K562 (cell line): ENCODE results near the gene PPIP5K2. TPM values are rescaled to one million over a fixed set of nuclear protein-coding genes. Genes with fewer than 3 reads are reported as not detected.

ENCODE experiments used
- ATAC-seq: fragments of 200-7000 bp; cut with Tn5 transposase; 3 replicates; pipeline ENCODE4 v1.9.1; 2020; ENCODE audit warnings: moderate library complexity
- BruUV-seq: library from RNA; stranded (reverse); fragments of 400-500 nt; replicated peaks from 2 replicates; lab custom pipeline; 2021; lab: Mats Ljungman, UMichigan
- CTCF ChIA-PET: fragments of 300-600 bp; formaldehyde crosslinking; extraction: SDS; loops from one replicate; lab custom pipeline; 2021; ENCODE audit warnings: low intra/inter-chr PET ratio; lab: Yijun Ruan, JAX
- POLR2A ChIA-PET: fragments of 300-600, 350-650 bp; sonication (Branson Sonifier 250); formaldehyde crosslinking; extraction: SDS; loops from one replicate; lab custom pipeline; 2021; ENCODE audit warnings: antibody characterized with exemption, inconsistent platforms; lab: Yijun Ruan, JAX
- DNase-seq, 4 experiments: peaks; one replicate each; pipeline versions ENCODE4 v3.0.0 to v3.0.0-alpha.2; 2011 to 2018; ENCODE audit warnings: low spot score in 3 of 4, mixed read lengths in 3 of 4; ENCODE audit errors: extremely low read depth in 1 of 4
- FAIRE-seq: peaks from 2 replicates; lab custom pipeline; 2011; peaks lifted over from hg19 to GRCh38; lab: Jason Lieb, UNC
- H2AFZ ChIP-seq: 2 replicates; pipeline ENCODE4 v1.6.0; 2011; ENCODE audit warnings: low read depth, low read length, control low read depth, inconsistent platforms
- H3K27ac ChIP-seq: fragments of 200-600 bp; 3 replicates; pipeline ENCODE4 v1.8.0; 2011; ENCODE audit warnings: low read depth, mild to moderate bottlenecking, control low read depth, inconsistent platforms, low read length, moderate library complexity, mixed read lengths; ENCODE audit errors: extremely low read depth
- H3K27me3 ChIP-seq, 2 experiments: fragments of 300-600 bp in 1 of 2; 2 replicates in 1 of 2; 3 replicates in 1 of 2; pipeline versions ENCODE4 v1.6.0 to v1.8.0; 2011; ENCODE audit warnings: inconsistent platforms in 2 of 2, low read length in 2 of 2, mild to moderate bottlenecking in 1 of 2, mixed read lengths in 1 of 2, moderate library complexity in 1 of 2; ENCODE audit not compliant: control insufficient read depth in 2 of 2, insufficient read depth in 2 of 2
- H3K36me3 ChIP-seq: fragments of 300-600 bp; 3 replicates; pipeline ENCODE4 v1.8.0; 2011; ENCODE audit warnings: mild to moderate bottlenecking, low read length, inconsistent platforms; ENCODE audit not compliant: control insufficient read depth, insufficient read depth
- H3K4me1 ChIP-seq, 2 experiments: fragments of 200-600 bp in 1 of 2; replicated peaks in 1 of 2; 2 replicates in 1 of 2; 3 replicates in 1 of 2; pipeline versions ENCODE4 v1.5.1 to v1.8.0; 2011; ENCODE audit warnings: inconsistent platforms in 2 of 2, low read length in 2 of 2, mild to moderate bottlenecking in 1 of 2, mixed read lengths in 1 of 2, moderate library complexity in 1 of 2; ENCODE audit not compliant: control insufficient read depth in 2 of 2, insufficient read depth in 2 of 2
- H3K4me2 ChIP-seq: 2 replicates; pipeline ENCODE4 v1.6.1; 2011; ENCODE audit warnings: low read length, control low read depth, inconsistent platforms, mixed read lengths; ENCODE audit not compliant: insufficient read depth
- H3K4me3 ChIP-seq: fragments of 200-600 bp; sonication (generic), shearing (Covaris generic); 2 replicates; pipeline ENCODE4 v1.5.1; 2016; ENCODE audit warnings: control low read depth, inconsistent platforms
- H3K79me2 ChIP-seq: fragments of 200-600 bp; 3 replicates; pipeline ENCODE4 v1.8.0; 2011; ENCODE audit warnings: low read length, inconsistent platforms; ENCODE audit not compliant: control insufficient read depth, insufficient read depth
- H3K9ac ChIP-seq, 2 experiments: 2 replicates each; pipeline versions ENCODE4 v1.6.0 to v1.6.1; 2011; ENCODE audit warnings: low read depth in 2 of 2, low read length in 2 of 2, control low read depth in 1 of 2, inconsistent platforms in 1 of 2, mild to moderate bottlenecking in 1 of 2, mixed read lengths in 1 of 2; ENCODE audit not compliant: insufficient read depth in 1 of 2
- H3K9me1 ChIP-seq: one replicate; pipeline ENCODE4 v1.6.0; 2011; ENCODE audit warnings: inconsistent platforms, mild to moderate bottlenecking, low read length, moderate library complexity; ENCODE audit not compliant: control insufficient read depth, insufficient read depth
- H3K9me3 ChIP-seq: replicated peaks from 2 replicates; pipeline ENCODE4 v1.5.1; 2011; ENCODE audit warnings: low read depth, low read length, inconsistent platforms; ENCODE audit not compliant: control insufficient read depth, insufficient read depth
- H4K20me1 ChIP-seq: replicated peaks from 2 replicates; pipeline ENCODE4 v1.6.1; 2011; ENCODE audit warnings: low read length, inconsistent platforms, mixed read lengths; ENCODE audit not compliant: control insufficient read depth, insufficient read depth
- ARID2 ChIP-seq: fragments of 450-650 bp; IDR thresholded peaks from 2 replicates; pipeline ENCODE4 v1.6.1; 2017; ENCODE audit warnings: antibody characterized with exemption, mild to moderate bottlenecking
- BHLHE40 ChIP-seq: IDR thresholded peaks from 2 replicates; pipeline ENCODE4 v1.6.1; 2011; ENCODE audit warnings: low read length, improper control_type of control experiment
- CC2D1A ChIP-seq: fragments of 450-650 bp; IDR thresholded peaks from 2 replicates; pipeline ENCODE4 v1.6.1; 2017; ENCODE audit warnings: mild to moderate bottlenecking
- ELF1 ChIP-seq: fragments of 200-800 bp; sonication (Bioruptor generic); IDR thresholded peaks from 2 replicates; pipeline ENCODE4 v1.6.1; 2016; ENCODE audit warnings: missing genetic modification characterization, missing compliant biosample characterization
- L3MBTL2 ChIP-seq: fragments of 450-650 bp; IDR thresholded peaks from 2 replicates; pipeline ENCODE4 v1.6.1; 2016; ENCODE audit warnings: mild to moderate bottlenecking, moderate library complexity
- MYNN ChIP-seq, 2 experiments: sonication (generic); formaldehyde crosslinking in 1 of 2; IDR thresholded peaks; 2 replicates each; pipeline versions ENCODE4 v1.5.0 to v1.6.1; 2016 to 2020; ENCODE audit warnings: antibody characterized with exemption in 1 of 2, missing genetic modification reagents in 1 of 2
- RAD21 ChIP-seq, 2 experiments: fragments of 250-450 bp in 1 of 2; fragments of 450-650 bp in 1 of 2; sonication (Bioruptor Pico) in 1 of 2; formaldehyde crosslinking in 1 of 2; IDR thresholded peaks in 1 of 2; conservative IDR thresholded peaks in 1 of 2; 2 replicates each; pipeline versions ENCODE4 v1.4.0 to v1.8.0; 2020 to 2022; ENCODE audit warnings: mild to moderate bottlenecking in 2 of 2, moderate library complexity in 1 of 2
- SMC3 ChIP-seq: conservative IDR thresholded peaks from 2 replicates; pipeline ENCODE4 v1.6.1; 2011; ENCODE audit warnings: low read depth, low read length, improper control_type of control experiment; ENCODE audit not compliant: insufficient read depth
- WGBS: fragments of 100-300 bp; shearing (Covaris generic); methylation state at CpG from one replicate; pipeline ENCODE4 v1.1.6; 2016; ENCODE audit warnings: low coverage, mixed read lengths; ENCODE audit not compliant: insufficient coverage; ENCODE audit errors: missing lambda C conversion rate; 5-methylcytosine and 5-hydroxymethylcytosine counted together
- in situ Hi-C: fragments of 300-500 bp; cut with MboI; formaldehyde crosslinking; loops from 4 replicates; pipeline ENCODE4 v1.15.0; 2018; ENCODE audit warnings: inconsistent platforms, mixed read lengths
- intact Hi-C: fragments of 100-400 bp; cut with micrococcal nuclease; formaldehyde crosslinking; loops from 2 replicates; pipeline ENCODE4 v1.14.2; 2022
- polyA plus RNA-seq, 8 experiments: library from polyadenylated mRNA; depleted of rRNA in 4 of 8; stranded (reverse) in 5 of 8; unstranded in 3 of 8; fragments of >200 nt; fragmentation: Nextera tagmentation in 2 of 8; fragmentation: Illumina TruSeq in 1 of 8; extraction: Ambion mirVana in 2 of 8; extraction: Trizol in 1 of 8; gene quantifications; 2 replicates each; pipeline versions ENCODE4 v1.2.1 to v1.2.3, GENCODE V29; 2011 to 2014; ENCODE audit warnings: inconsistent platforms in 1 of 8, missing spikeins in 1 of 8
- total RNA-seq, 7 experiments: library from RNA; depleted of rRNA in 6 of 7; stranded (reverse); fragments of >200 nt in 6 of 7; fragmentation: Illumina TruSeq in 2 of 7; extraction: Trizol in 2 of 7; gene quantifications; 2 replicates each; pipeline versions ENCODE4 v1.2.1 to v1.2.3, GENCODE V29; 2011 to 2021; ENCODE audit warnings: low replicate concordance in 1 of 7
- TF ChIP-seq, protein P1 (sequence below), 2 experiments: fragments of 450-650 bp; conservative IDR thresholded peaks; 2 replicates each; pipeline ENCODE4 v1.6.1; 2017; ENCODE audit warnings: mild to moderate bottlenecking in 2 of 2, moderate library complexity in 2 of 2
- TF ChIP-seq, protein P2 (sequence below): sonication (generic); formaldehyde crosslinking; IDR thresholded peaks from 2 replicates; pipeline ENCODE4 v1.8.1; 2023; ENCODE audit warnings: missing genetic modification reagents, mild to moderate bottlenecking, borderline replicate concordance

PPIP5K2 gene
- total and polyA plus RNA-seq, 9 of the 15 experiments (the other 6 are each of a cell fraction or from before 2014, with no cell fraction given) = 39.4 to 150 (median 99.1) TPM

DNA sequence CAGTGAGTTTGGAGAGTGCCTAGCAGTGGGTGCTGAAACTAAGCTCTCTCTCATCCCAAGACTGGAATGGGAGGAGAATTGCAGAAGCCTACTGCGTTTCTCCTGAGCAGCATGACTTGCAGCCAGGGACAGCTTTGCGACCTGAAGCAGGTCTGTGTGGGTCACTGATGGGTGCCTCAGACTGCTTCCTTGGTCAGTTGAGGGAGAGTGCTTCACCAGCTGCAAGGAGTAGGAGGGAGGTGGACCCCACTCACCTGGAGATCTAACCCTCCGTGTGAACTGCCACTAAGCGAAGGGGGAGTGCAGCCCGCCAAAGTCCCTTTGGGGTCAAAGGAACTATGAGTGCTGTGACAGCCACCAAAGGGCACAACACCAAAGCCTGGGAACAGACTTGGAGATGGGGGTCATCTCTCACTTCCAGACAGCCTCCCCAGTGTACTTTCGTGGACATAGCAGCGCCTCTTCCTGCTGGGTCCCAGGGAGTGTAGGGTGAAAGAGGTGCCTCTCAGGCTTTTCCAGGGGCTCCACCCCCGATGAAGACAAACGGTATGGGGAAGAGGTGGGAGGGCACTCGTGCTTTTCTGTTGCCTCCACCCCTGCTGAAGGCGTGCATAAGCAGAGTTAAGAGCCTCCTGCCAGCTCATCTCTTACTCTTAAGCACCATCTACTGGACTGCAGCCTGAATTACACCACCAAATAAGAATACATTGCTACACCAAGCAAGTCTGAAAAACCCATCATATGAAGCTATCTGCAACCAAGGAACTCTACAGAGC is 104.2 kb downstream of the PPIP5K2 start:
- BruUV-seq = no TSS peak
- H3K36me3 ChIP-seq = no peaks in the 10 kb centered on the region
- H3K4me3 ChIP-seq = no peak overlapping the region
- POLR2A ChIA-PET = interaction anchor here (0.5 to 2.4 kb wide), 6 partner anchors 8 to 688 kb away, joined by 3 to 7 read pairs (median 3); no protein-coding TSS in a partner anchor
- intact Hi-C loops = loop anchor here (1.0 to 10.0 kb wide), 5 partner anchors 160 to 688 kb away; no protein-coding TSS in a partner anchor
- H3K4me1 ChIP-seq = peaks cover 3 to 5% of the 10 kb centered on the region in 2 experiments; a peak in 2 of 5 replicates
- H3K79me2 ChIP-seq = no peaks in the 10 kb centered on the region
- peak overlapping the region; percentile 59 for H3K4me2 ChIP-seq
- H3K9me1 ChIP-seq = no peaks in the 10 kb centered on the region
- H3K9me3 ChIP-seq = no peaks in the 10 kb centered on the region
- peak overlapping the region; percentile 84 for H2AFZ ChIP-seq
- H3K9ac ChIP-seq = peak overlapping the region in 1 of 2 experiments; percentile 43; a peak in 1 of 4 replicates
- WGBS = 15% methylated on average over 10 of the region's 11 CpGs
- H3K27me3 ChIP-seq = no peaks in the 10 kb centered on the region
- in situ Hi-C loops = loop anchor here (10.0 kb wide), 2 partner anchors 450 to 690 kb away; no protein-coding TSS in a partner anchor
- CTCF ChIA-PET = interaction anchor here (0.5 to 1.1 kb wide), 2 partner anchors 154 to 444 kb away, joined by 3 read pairs; no protein-coding TSS in a partner anchor
- H3K27ac ChIP-seq = no peak overlapping the region
- ATAC-seq = peak; percentile 96
- H4K20me1 ChIP-seq = no peaks in the 10 kb centered on the region
- DNase-seq = peak; percentile 46 to 80 (median 66)
- FAIRE-seq = peak; percentile 94
- TF ChIP-seq ELF1 (tag) (peak; percentile 39; the same call in 1 of the 2 replicates), L3MBTL2 (0 out of 2 replicates have a peak, but pooled peaks have one; percentile 35), RAD21 (CRISPR knock-in tag; conservative IDR thresholded peaks at IDR 0.05 in 1 of 2, IDR thresholded peaks at IDR 0.05 in 1 of 2) (peak; percentile 72 to 87), SMC3 (peak; percentile 83; the same call in 1 of the 2 replicates), BHLHE40 (peak; percentile 48), CC2D1A (0 out of 2 replicates have a peak, but pooled peaks have one; percentile 16), MYNN (IDR thresholded peaks at IDR 0.05) (peak; percentile 67; the same call in 1 of the 2 replicates), MYNN (CRISPR knock-in tag; IDR thresholded peaks at IDR 0.05) (no peak), ARID2 (0 out of 2 replicates have a peak, but pooled peaks have one; percentile 16)
- TF ChIP-seq, protein P1, sequence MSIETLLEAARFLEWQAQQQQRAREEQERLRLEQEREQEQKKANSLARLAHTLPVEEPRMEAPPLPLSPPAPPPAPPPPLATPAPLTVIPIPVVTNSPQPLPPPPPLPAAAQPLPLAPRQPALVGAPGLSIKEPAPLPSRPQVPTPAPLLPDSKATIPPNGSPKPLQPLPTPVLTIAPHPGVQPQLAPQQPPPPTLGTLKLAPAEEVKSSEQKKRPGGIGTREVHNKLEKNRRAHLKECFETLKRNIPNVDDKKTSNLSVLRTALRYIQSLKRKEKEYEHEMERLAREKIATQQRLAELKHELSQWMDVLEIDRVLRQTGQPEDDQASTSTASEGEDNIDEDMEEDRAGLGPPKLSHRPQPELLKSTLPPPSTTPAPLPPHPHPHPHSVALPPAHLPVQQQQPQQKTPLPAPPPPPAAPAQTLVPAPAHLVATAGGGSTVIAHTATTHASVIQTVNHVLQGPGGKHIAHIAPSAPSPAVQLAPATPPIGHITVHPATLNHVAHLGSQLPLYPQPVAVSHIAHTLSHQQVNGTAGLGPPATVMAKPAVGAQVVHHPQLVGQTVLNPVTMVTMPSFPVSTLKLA (conservative IDR thresholded peaks at IDR 0.05) = 0 out of 4 replicates have a peak, but pooled peaks of 1 of the 2 experiments have one; percentile 25
- TF ChIP-seq, protein P2, sequence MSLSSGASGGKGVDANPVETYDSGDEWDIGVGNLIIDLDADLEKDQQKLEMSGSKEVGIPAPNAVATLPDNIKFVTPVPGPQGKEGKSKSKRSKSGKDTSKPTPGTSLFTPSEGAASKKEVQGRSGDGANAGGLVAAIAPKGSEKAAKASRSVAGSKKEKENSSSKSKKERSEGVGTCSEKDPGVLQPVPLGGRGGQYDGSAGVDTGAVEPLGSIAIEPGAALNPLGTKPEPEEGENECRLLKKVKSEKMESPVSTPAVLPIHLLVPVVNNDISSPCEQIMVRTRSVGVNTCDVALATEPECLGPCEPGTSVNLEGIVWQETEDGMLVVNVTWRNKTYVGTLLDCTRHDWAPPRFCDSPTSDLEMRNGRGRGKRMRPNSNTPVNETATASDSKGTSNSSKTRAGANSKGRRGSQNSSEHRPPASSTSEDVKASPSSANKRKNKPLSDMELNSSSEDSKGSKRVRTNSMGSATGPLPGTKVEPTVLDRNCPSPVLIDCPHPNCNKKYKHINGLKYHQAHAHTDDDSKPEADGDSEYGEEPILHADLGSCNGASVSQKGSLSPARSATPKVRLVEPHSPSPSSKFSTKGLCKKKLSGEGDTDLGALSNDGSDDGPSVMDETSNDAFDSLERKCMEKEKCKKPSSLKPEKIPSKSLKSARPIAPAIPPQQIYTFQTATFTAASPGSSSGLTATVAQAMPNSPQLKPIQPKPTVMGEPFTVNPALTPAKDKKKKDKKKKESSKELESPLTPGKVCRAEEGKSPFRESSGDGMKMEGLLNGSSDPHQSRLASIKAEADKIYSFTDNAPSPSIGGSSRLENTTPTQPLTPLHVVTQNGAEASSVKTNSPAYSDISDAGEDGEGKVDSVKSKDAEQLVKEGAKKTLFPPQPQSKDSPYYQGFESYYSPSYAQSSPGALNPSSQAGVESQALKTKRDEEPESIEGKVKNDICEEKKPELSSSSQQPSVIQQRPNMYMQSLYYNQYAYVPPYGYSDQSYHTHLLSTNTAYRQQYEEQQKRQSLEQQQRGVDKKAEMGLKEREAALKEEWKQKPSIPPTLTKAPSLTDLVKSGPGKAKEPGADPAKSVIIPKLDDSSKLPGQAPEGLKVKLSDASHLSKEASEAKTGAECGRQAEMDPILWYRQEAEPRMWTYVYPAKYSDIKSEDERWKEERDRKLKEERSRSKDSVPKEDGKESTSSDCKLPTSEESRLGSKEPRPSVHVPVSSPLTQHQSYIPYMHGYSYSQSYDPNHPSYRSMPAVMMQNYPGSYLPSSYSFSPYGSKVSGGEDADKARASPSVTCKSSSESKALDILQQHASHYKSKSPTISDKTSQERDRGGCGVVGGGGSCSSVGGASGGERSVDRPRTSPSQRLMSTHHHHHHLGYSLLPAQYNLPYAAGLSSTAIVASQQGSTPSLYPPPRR (CRISPR knock-in tag) = no peak
